NCI-H1092 (cell line): Measurements from ENCODE around the gene THOP1.

Experiments
- DNase-seq: peaks from one replicate; lab custom pipeline; 2025; lab: John Stamatoyannopoulos, UW

Gene THOP1

DNA sequence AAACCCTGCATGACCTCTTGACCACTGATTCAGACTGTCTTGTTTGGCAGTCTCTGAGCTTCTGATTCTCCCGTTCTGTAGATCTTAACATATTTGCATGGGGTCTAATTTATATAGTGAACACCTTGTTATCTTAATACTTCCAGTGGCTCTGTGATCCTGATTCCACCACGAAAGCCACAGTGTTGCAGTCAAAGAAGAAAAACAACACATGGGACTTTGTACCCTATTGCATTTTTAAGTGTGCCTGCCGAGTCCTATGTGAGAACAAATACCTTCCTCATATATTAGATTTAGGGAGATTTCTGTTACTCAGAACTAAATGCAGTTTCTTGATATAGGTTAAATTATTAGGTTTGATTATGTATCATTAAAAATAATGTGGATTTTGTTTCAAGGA lies 69.5 kb downstream of the THOP1 start:
- DNase-seq: no peak

DNA sequence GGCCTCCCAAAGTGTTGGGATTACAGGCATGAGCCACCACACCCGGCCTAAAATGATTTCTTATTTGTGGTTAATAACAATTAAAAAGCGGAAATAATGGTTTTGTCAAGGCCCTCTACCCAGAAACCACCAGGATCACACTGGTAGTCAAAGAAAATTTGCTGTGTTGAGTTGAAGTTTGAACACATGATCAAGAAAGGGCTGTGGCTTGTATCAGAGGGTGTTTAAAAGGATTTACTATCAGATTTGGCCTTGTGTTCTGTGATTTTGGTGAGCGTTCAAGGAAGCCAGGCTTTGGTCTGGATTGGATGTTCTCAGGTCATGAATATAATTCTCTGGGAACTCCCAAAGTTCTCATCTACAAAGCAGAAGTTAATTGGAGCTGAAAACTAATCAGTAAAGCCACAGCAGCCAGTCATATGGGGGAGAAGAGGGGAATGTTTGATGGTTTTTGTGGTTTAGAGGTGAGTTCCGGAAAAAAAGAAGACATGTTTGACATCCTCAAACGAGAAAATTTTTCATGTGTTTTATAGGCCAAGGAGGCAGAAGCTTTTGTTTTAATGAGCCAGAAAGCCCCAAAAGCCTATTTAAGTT lies 71.3 kb downstream of the THOP1 start:
- no peak for DNase-seq

GRCh38 chr19:2858864-2859263 lies 73.6 kb downstream of the THOP1 start:
- DNase-seq: no peak

DNA sequence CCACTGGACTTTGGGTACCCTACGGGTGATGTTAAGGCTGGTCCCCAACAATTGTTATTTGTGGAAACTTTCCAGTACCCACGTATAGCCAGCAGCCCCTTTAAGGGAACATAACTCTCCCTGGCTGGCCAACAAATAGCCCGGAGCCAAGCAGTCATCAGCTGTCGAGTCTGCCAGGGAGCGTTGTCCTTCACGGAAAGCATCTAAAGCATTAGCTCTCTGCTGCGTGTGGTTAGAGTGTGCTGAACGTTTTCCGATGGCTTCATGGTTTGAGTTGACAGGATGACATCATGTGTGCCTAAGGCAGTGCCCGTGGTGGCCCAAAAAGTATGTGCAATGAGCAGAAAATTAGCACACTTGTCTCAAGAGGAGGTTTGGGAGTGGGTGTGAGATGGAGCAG lies 78.5 kb downstream of the THOP1 start:
- DNase-seq: no peak
